Measurements from ENCODE around the gene CPXM2.
"Not testable (repeated sequence)": the region's sequence is repeated elsewhere in the genome, so short reads cannot be mapped to it uniquely, and the experiment has no call there.

CPXM2 gene

DNA sequence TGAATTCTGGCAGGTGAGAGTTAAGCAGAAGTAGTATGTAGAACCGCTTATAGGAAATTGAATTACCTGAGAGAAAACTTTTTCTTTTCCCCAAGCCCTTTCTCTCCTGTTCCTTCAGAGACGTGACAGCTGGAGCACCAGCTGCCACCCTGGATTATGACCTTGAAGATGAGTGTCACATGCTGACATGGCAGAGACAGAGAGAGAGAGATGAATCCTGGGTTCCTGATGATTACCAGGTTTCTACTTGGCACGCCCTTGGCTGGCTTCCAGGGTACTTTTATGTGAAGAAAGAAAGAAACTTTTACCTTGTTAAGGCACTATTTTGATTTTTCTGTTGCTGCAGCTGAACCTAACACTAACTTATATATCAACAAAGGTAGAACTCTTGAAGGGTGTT lies 125.6 kb downstream of the CPXM2 start:
- no peak for DNase-seq

DNA sequence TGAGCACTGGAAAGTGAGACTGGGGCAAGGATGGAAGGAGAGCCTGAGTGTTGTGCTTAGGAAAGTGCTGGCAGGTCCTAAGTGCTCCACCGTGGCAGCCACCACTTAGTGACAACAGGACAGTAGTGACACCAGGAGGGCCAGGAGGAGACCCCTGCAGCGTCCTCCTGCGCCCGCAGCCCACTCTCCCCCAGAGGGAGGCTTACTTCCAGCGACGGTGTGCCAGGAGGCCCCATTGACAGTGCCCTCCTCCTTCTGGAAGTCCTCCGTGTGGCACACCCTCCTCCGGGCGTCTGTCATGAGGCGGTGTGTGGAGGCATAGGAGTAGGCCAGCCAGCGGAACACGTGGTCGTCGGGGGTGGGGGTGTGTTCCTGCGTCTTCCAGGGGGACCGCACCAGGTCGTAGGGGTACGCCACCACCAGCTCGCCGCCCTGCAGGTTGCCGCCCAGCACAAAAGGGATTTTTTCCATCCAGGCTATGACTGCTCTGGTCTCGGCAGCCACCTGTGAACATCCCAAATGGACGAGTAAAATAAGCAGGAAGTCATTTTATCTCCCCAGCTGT lies 129.9 kb downstream of the CPXM2 start:
- DNase-seq: no peak

DNA sequence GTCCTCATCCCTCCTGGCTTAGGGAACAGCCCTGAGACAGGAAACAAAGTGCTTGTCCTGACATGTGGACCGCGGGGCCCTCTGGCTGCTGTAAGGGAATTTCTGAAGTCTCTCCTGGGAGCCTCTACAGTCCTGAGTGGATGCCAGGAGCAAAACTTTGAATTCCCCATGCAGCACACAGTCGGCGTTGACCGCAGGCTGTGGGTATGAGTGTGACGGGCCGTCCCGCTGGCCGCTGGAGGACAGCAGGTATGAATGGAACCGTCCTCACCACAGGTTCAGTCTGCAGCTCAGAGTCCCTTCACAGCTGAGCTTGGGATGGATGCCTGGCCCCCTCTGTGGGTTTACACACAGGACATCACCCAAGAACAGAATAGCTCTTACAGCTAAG lies 130.6 kb downstream of the CPXM2 start:
- DNase-seq: no peak

DNA sequence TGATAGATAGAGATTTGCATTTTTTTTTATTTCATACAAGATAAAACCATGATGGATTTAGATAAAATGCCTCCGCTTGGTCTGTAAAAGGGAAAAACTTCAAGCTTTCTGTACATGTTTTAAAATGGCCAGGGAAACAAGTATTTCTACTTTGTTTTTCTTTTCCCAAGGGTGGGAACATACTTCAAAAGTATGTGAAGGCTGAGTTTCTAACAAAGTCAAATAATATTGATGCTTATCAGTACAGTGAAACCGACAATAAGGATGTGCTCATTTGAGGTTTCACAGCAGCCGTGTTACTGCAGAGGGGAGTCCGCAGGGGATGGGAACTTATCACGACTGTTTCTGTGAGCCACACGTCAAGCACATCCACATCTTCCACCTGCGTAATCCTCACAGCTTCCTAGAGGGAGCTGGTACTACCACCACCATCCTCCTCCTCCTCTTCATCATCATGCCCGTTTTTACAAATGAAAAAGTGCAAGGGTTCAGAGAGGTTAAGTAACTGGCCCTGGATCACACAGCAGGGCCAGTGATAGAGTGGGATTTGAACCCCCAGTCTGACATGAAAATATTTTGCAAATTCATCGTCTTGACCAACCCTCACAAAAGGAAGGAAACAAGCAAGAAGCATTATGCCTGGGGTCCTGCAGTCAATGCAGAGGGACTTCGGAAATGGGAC lies 131.1 kb downstream of the CPXM2 start:
- DNase-seq: no peak

DNA sequence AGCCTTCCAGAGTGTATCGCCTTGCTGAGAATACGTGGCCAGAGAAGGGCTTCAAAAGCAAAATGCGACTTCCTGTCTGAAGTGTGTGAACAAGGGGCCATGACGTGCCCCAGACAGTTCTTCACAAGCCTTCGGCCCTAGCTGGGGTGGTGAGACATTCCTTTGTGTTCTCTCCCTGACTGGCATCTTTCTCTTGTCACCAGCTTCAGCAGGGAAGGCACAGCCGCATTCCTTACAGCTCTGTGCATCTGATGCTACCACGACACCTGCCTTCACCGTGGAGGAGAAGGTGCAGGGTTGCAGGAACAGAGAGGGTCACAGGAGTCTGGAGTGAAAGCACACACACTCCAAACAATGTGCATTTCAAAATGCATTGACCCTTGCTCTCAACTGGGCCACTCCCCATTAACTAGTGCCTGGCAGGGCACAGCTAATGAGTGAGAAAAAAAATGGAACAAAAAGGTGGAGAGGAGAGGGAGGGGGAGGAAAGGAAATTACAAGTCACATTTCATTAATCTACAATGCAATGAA lies 132.0 kb downstream of the CPXM2 start:
- DNase-seq: no peak

DNA sequence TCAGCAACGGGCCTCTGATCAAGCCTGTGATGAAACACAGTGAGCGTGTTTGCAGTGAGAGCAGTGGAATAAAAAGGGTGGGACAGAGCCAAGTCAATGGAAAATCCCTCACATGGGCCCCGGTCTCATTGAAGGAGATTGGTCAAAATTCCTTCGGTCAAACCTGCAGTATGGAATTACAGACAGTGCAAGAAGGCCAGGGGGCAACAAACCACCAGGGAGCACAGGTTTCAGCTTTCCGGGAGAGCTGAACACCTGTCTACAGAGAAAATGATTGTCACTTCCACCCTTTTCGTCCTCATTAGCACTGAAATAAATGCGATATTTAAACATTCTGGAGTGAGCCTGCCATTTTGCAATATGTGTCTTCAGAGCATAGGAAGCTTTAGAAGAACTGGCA lies 132.6 kb downstream of the CPXM2 start:
- DNase-seq: no peak

DNA sequence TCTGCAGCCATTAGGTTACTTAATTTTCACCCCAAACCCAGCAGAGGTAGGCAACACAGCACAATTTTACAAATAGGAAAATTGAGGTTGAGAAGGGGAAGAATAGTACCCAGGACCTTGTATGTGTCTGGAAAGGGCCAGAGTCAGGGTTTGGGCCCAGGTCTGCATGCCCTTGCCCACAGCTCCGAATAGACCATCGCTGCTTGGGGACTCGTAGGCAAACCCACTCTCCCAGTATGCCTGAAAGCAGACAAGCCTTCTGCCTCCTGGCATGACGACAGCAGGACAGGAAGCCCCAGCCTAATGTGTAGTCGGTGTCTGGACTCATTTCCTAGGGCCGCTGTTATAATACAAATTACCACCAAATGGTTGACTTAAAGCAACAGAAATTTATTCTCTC lies 133.8 kb downstream of the CPXM2 start:
- no peak for DNase-seq

DNA sequence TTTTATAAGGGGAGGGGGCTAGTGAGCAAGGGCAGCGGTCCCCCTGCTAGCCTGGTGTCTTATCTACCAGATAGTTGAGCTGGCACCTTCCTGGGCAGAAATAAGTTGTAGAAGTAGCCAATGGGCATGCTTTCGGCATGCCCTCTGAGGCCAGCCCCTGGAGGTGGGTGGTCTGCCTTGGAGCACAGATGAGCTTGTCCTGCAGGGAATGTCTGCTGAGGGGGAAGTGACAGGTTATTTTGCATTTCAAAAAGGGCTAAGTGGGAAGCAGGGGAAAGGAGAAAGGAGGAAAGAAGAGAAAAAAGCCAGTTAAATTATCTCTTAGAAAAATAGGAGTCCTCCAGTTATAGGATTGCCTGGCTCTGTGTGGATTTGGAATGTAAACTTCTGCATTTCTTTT lies 136.5 kb downstream of the CPXM2 start:
- DNase-seq: no peak

DNA sequence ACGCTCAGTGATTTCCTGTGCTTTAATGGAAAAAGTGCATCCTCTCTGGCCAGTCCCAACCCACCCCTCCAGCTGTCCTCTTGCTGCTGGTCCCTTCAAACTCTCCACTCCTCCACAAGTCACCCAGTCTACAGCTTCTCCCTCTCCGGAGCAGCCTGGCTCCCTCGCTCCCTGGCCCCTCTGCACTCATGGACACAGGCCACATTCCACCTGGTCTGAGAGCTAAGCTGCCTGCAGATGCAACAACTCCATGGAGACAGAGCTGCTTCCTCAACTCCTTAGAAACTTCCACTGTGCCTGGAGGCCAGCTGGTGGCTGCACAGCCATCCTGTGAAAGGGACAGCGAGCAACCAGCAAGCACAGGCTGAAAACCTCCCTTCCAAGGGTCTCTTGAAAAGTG lies 137.5 kb downstream of the CPXM2 start:
- no peak for DNase-seq

DNA sequence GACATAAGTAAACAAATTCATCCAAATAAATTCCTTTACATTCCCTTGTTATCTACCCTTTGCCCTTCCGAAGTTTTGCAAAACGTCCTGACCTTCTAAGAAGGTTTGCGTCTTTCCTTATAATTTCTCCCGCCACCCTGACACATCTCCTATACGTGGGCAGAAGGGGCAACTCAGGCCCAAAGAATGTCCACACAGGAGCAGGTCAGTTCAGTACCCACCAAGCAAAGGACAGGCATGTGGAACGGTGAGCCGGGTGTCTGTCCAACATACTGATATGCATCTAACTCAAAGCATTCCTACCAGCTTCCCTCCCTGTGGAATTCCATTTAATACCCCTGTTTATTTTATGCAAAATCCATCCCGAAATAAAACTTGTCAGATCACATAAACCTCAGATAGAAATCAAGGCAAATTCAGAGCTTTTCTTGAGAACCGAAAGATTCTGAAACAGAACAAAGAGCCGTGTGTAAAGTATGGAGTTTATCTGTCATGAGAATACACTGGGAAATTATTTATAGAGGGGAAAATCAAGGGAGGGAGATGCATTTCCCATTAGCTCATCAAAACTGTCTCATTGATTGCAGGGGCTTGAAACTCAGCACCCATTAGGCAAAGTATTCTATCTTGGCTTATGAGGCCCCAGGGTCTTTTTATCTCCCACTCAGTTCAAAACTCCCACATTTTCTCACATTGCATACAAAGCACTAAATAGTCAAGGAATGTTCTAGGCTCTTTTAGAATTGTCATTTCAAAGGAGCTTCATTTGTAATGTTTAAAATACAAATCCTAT lies 140.1 kb downstream of the CPXM2 start:
- no peak for DNase-seq

DNA sequence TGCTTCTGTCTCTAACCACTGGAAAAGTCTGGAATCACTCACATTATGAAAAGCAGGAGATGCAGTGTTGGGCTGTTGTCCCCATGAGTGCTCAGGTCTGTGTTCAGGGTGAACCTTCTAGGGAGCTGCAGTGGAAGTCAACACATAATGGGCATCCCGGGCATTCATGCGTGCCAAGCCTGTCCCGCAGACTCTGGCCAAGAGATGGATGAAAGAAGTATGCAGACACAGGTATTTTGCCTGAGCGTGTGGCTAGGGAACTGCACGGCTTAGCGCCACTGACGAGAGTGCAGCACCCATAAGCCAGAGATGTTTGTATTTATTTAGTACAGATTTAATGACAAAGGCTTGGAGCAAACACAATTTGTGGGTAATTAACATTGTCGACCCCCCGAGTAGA lies 140.7 kb downstream of the CPXM2 start:
- no peak for DNase-seq

DNA sequence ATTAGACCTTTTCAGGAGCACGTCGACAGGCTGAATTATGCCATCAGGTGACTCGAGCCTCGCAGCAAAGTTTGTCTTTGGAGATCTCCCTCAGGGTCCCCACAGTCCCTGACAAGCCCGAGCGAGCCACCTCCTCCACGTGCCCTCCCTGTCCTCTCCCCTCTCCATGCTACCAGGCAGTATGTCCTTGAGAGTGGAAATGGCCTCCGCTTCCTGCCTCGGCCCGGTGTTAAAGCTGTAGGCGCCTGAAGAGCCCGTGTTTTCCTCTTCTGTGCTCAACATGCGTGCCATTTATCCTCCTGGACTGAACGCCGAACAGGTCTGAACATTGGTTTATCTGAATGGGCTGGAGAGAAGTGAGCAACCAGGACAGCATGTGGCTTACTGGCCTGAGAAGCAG lies 142.9 kb downstream of the CPXM2 start:
- no peak for DNase-seq

DNA sequence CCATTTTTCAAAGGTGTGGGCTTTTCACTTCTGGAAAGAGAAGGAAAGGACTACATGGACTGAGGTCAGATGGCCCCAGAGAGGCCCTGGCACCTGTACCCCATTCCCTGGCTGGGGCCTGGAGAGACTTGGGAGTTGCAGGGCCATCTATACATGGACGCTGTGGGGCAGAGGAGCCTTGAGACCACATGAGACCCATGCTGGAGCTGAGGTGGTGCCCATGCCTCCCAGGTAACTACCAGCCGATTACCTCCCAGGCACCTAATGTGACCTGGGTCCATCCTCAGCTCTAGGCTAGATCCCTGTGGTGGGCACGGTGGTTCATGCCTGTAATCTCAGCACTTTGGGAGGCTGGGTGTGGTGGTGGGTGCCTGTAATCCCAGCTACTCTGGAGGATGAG lies 144.2 kb downstream of the CPXM2 start:
- DNase-seq: no peak

DNA sequence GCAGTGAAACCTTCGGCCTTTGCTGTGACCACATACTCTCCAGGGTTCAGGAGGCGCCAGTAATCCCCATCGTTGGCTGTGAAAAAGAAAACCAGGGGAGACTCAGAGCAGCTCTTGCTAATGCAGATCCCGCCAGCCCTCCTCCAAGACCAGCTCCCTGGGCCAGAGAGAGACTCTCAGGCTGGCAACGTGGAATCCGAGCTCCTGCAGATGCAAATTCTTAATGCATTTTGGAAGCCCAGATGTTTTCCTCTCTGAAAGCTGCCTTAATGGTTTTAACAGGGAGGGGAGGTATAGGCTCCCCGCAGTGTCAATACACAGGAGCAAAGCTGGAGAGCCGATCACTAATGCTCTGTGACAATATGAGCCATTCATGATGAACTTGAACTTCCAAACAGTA lies 144.7 kb downstream of the CPXM2 start:
- DNase-seq: no peak

DNA sequence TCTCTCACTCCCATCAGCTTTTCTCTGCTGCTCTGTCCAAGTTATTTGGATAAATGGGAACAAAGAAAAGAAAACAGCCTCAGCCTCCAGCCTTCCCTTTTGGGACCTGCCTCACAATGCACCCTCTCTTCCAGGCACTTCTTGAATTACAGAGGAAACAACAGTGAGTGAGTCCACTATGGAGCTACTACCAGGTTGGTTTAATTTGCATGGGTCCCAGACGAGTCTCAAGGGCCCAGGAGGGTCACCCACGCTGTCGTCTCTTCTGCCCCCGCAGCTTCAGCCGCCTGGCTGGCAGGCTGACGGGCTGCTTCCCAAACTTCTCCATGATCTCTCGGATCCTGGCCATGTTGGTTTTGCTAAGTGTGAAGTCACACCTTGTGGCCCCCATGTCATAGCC lies 145.1 kb downstream of the CPXM2 start:
- no peak for DNase-seq

DNA sequence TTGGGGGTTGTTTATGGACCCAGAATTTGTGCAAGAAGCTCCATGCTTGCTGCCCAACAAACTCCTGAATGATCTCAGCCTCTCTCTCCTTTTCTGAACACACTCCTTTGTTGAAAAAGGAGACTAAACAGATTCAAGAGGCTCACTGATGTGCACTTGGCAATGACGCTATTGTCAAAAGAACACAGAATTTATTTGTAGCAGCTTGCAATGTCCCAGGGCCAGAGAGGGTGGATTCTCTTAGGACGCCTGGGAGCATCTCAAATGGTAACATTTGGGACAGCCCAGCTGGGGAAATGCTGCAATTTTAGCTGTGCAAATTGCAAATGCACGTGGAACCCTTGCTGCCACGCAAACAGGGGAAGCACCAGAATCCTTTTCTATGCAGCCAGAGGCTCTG lies 145.5 kb downstream of the CPXM2 start:
- no peak for DNase-seq

DNA sequence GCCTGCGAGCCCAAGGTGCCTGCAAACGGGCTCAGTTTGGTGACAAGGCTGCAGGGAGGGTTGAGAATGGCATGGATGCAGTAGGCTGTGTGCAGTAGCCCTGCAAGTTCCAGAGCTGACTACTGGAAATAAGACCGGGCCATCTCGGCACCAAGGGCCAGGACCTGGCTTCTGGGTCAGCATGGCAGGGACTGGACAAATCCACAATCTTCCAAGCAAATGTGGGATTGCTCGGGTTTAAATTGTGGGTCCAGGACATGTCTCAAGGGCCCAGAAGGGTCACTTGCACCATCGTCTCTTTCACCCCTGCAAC lies 147.4 kb downstream of the CPXM2 start:
- no peak for DNase-seq

DNA sequence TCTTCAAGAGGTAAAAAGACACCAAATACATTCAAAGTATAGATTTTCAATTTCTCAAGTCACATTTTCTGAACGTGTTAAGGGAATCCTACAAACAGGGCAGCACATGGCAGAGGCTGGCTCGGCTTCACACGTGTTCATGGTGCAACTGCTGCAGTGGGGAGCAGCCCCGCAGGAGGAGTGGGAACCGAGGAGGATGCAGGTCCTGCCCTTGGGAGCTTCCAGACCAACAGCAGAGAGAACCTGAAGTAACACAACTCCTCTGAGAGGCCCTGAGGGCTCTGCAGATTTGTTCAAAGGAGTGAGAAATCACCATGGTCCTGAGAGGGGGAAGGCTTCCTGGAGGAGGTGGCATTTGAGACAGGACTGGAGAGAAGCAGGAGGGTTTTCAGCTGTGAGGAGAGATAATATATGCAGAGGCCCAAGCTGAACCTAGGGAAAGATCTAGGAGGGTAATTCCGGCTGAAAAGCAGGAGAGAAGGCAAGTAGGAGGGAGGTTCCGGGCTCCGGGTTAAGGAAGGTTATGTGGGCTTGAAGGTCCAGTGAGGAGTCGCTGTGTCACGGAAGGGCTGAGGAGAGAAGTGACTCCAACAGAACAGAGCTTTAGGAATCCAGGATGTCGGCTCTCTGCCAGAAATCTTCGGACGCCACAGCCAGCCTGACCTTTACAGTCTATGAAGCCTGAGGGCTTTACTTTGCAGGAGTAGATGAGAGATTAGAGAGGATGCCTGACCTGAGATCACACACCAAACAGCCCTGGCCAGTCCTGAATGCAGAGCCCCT lies 148.0 kb downstream of the CPXM2 start:
- no peak for DNase-seq

DNA sequence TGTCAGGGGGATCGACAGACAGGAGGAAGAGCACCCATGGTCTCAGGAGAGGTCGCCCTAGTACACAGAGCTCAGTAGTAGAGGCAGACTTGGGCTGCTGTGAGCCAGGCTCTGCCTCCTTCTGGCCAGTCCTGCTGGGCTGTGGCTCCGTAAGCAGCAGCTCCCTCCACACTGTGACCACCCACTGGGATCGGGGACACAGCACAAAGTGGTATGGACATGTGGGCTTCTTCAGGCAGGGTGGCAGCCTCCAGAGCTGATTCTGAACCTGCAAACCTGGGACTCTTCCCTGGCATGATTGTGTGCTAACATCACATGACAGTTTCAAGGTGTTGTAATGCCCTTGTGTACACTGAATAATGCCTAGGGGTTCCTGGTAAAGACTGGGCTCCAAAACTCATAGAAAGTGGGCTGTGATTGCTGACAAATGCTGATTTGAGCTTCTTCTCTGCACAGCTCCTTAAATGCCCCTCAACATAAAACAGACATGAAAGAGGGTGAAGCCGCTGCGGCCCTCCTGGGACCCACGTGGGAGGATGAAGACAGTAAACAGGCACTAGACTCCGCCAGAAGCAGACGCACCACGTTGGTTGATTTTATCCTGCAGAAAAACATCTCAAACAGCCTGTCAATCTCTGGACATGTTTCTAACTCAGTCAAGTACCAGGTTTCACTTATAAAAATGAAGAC lies 148.7 kb downstream of the CPXM2 start:
- DNase-seq: no peak

DNA sequence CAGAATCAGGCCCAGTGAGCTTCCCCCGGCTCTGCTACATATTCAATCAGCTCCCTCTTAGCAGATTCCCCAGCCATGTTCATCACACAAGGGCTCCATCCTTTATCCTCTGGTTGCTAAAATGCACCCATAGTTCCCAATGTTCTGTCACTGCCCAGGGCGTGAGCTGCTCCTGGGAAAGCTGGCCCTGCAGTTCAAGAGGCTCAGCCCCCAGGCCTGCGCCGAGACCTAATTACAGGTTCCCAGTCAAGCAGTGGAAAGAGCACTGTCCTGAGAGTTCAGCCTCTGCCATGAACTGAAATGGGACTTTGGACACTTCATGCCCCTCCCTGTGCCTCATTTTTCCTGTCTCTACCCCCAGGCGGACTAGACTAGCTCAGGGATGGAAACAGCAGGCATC lies 149.9 kb downstream of the CPXM2 start:
- DNase-seq: no peak

DNA sequence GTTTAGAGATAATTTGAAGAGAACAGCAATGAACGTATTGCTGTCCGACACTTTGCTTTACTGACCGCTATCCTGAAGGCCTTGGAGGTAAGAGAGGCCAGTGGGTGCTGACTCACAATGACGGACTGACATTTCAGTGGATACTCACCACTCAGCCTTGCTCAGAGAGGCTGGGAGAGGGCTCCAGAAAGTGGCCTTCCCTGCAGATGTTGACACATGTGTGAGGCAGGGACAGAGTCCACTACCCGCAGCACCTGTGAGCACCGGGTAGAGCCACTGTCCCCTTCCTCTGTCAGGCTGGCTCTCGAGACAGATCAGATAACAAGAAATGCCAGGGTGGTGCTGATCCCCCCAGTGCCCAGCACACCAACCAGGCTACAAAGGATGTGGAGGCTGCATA lies 150.5 kb downstream of the CPXM2 start:
- DNase-seq: no peak

DNA sequence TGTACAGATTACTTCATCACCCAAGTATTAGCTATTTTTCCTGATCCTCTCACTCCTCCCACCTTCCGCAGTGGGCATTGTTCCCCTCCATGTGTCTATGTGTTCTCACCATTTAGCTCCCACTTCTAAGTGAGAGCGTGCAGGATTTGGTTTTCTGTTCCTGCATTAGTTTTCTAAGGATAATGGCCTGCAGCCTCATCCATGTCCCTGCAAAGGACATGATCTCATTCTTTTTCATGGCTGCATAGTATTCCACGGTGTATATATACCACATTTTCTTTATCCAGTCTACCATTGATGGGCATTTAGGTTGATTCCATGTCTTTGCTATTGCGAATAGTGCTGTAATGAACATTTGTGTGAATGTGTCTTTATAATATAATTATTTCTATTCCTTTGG lies 154.7 kb downstream of the CPXM2 start:
- DNase-seq: not testable (repeated sequence)

DNA sequence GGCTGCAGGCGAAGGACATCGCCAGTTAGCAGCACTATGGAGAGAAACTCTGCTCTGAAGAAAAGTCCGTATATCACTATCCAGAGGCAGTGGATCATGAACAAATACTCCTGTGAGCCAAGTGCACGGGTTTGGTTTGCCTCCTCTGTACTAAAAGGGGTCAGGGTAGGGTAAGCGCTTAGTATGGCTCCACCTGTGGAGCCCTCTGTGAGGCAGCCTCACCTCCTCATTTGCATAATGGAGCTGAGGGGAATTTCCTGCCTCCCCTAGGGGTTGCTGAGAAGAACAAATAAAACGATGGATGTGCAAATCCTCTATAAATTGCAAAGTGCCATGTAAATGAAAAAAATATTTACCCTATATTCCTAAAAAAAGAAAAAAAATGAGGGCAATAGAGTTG lies 162.1 kb downstream of the CPXM2 start:
- no peak for DNase-seq
